Adrenal gland (tissue), 12 donors: ENCODE measurements around the gene KIRREL3. TPM values are rescaled to one million over a fixed set of nuclear protein-coding genes. Genes with fewer than 3 reads are reported as not detected.
A peak's percentile ranks its signal among the peaks of the same experiment; 100 is the strongest.

Experiments used
- DNase-seq, 7 donors: peaks; one replicate each; pipeline ENCODE4 v3.0.0-alpha.2; 2019 to 2020
- H3K27ac ChIP-seq, 5 donors: fragments of 200-600 bp; sonication (generic) in 4 of 5; 1 replicate in 3 of 5; 2 replicates in 2 of 5; pipeline versions ENCODE4 v1.5.1 to v1.8.0; 2016 to 2020; ENCODE audit warnings: mild to moderate bottlenecking in 1 of 5
- H3K27me3 ChIP-seq: fragments of 200-600 bp; 2 replicates; pipeline ENCODE4 v1.8.0; 2021
- H3K36me3 ChIP-seq, 2 donors: fragments of 200-600 bp; replicated peaks in 1 of 2; 1 replicate in 1 of 2; 2 replicates in 1 of 2; pipeline versions ENCODE4 v1.5.1 to v1.8.0; 2018 to 2022
- H3K4me1 ChIP-seq, 2 donors: fragments of 200-600 bp; replicated peaks in 1 of 2; 1 replicate in 1 of 2; 2 replicates in 1 of 2; pipeline versions ENCODE4 v1.5.1 to v1.8.0; 2018 to 2021
- H3K4me3 ChIP-seq, 4 donors: fragments of 200-600 bp; sonication (generic) in 3 of 4; one replicate each; pipeline ENCODE4 v1.5.1; 2016 to 2018
- H3K9me3 ChIP-seq, 3 donors: fragments of 200-600 bp; sonication (generic) in 1 of 3; replicated peaks in 1 of 3; 1 replicate in 2 of 3; 2 replicates in 1 of 3; pipeline versions ENCODE4 v1.5.1 to v1.8.0; 2016 to 2021
- CTCF ChIP-seq, 6 experiments: fragments of 450-650 bp in 4 of 6; fragments of 200-600 bp in 2 of 6; sonication (generic) in 1 of 6; IDR thresholded peaks; 1 replicate in 5 of 6; 2 replicates in 1 of 6; pipeline versions ENCODE4 v1.5.1 to v1.8.0; 2016 to 2021; ENCODE audit warnings: antibody characterized with exemption in 6 of 6, mild to moderate bottlenecking in 2 of 6, moderate library complexity in 1 of 6
- POLR2A ChIP-seq, 2 donors: fragments of 450-650 bp; IDR thresholded peaks; one replicate each; pipeline ENCODE4 v1.6.1; 2017; ENCODE audit warnings: antibody characterized with exemption in 2 of 2, mild to moderate bottlenecking in 2 of 2, moderate library complexity in 1 of 2
- WGBS, 4 donors: extraction: QIAGEN DNeasy Blood & Tissue Kit in 2 of 4; methylation state at CpG; one replicate each; pipeline versions ENCODE4 v1.1.5 to v1.1.7; 2013 to 2017; 5-methylcytosine and 5-hydroxymethylcytosine counted together
- intact Hi-C, 2 donors: fragments of 100-400 bp; cut with DNase I; formaldehyde crosslinking; loops; one replicate each; pipeline versions ENCODE4 v1.14.1 to v1.15.0; 2022 to 2023
- polyA plus RNA-seq, 3 donors: library from polyadenylated mRNA; stranded (reverse); fragments of 200-250 nt in 2 of 3; fragments of 350-450 nt in 1 of 3; fragmentation: Illumina TruSeq in 1 of 3; extraction: RNeasy Lipid Tissue Mini Kit (QIAGEN cat#74804) in 1 of 3; gene quantifications; one replicate each; pipeline ENCODE4 v1.2.3, GENCODE V29; 2013 to 2014
- total RNA-seq, 9 donors: library from RNA; depleted of rRNA in 4 of 9; stranded (reverse); fragments of >200 nt in 4 of 9; fragments of 120-200 nt in 1 of 9; fragmentation: NEBNext Ultra II Directional in 1 of 9; extraction: Animal tissue kit (Norgen Biotek cat#: 25700) in 1 of 9; gene quantifications; one replicate each; pipeline versions ENCODE4 v1.1.0 to v1.2.4, GENCODE V29; 2013 to 2023
- donor health status: healthy with polysubstance abuse.
- donor health status: Bipolar disorder and iron deficiency.
- donor health status: DM: yes; HTN: yes; CAD: no.
- donor health status: DM: no; HTN: no; CAD: no.
- donor health status: DM: no; HTN: no; CAD: no.
- donor health status: DM: yes; HTN: yes; CAD: no.

The KIRREL3 gene
- total and polyA plus RNA-seq, 12 donors = 0.07 to 4.1 (median 0.64) TPM; not detected in 1

GRCh38 chr11:126406368-126406767, 594.2 kb downstream of the KIRREL3 start:
- no peak for DNase-seq
- no peaks in the 10 kb centered on the region for H3K27me3 ChIP-seq
- intact Hi-C loops = no loop called here
- H3K9me3 ChIP-seq = no peaks in the 10 kb centered on the region
- TF ChIP-seq POLR2A (IDR thresholded peaks at IDR 0.05) (no peak), CTCF (IDR thresholded peaks at IDR 0.05) (no peak)
- peak overlapping the region in 2 of 5 donors; percentile 30 to 58 for H3K27ac ChIP-seq
- H3K4me1 ChIP-seq = peaks cover 4 to 28% of the 10 kb centered on the region in 2 donors
- 83 to 88% (median 85%) methylated on average over 4 to 8 of the region's 8 CpGs for WGBS, 4 donors
- H3K36me3 ChIP-seq = peaks cover 0 to 40% of the 10 kb centered on the region in 2 donors
- no peak overlapping the region for H3K4me3 ChIP-seq

- no peaks in the 10 kb centered on the region for H3K27me3 ChIP-seq
- DNase-seq = no peak
- H3K36me3 ChIP-seq = peaks cover 0 to 39% of the 10 kb centered on the region in 2 donors
- intact Hi-C loops = no loop called here
- H3K9me3 ChIP-seq = no peaks in the 10 kb centered on the region
- H3K4me3 ChIP-seq = no peak overlapping the region
- H3K4me1 ChIP-seq = peaks cover 9 to 32% of the 10 kb centered on the region in 2 donors
- no peak for TF ChIP-seq POLR2A (IDR thresholded peaks at IDR 0.05)
- no peak for TF ChIP-seq CTCF (IDR thresholded peaks at IDR 0.05)
- WGBS, 4 donors = 88 to 100% (median 94%) methylated on average over 1 to 7 of the region's 7 CpGs
- H3K27ac ChIP-seq = peak overlapping the region in 2 of 5 donors; percentile 21 to 58
These were observed 594.7 kb downstream of the KIRREL3 start for GRCh38 chr11:126405906-126406305.

GRCh38 chr11:126405374-126405773, 595.2 kb downstream of the KIRREL3 start:
- Histone ChIP-seq H3K27me3 (no peaks in the 10 kb centered on the region), H3K9me3 (no peaks in the 10 kb centered on the region), H3K36me3 (peaks cover 0 to 38% of the 10 kb centered on the region in 2 donors), H3K4me3 (no peak overlapping the region), H3K4me1 (peaks cover 9 to 35% of the 10 kb centered on the region in 2 donors), H3K27ac (peak overlapping the region in 2 of 5 donors; percentile 21 to 58)
- no peak for DNase-seq
- TF ChIP-seq POLR2A (IDR thresholded peaks at IDR 0.05) = no peak
- TF ChIP-seq CTCF (IDR thresholded peaks at IDR 0.05) = no peak
- WGBS, 4 donors = 95 to 100% (median 99%) methylated on average over 3 of the region's 3 CpGs
- intact Hi-C loops = no loop called here

GRCh38 chr11:126404367-126404766, 596.2 kb downstream of the KIRREL3 start:
- intact Hi-C loops = no loop called here

More at GRCh38 chr11:126404367-126404766, 596.2 kb downstream of the KIRREL3 start:
- WGBS, 4 donors = 80 to 84% (median 81%) methylated on average over 5 of the region's 5 CpGs
- no peak overlapping the region for H3K4me3 ChIP-seq
- H3K27me3 ChIP-seq = no peaks in the 10 kb centered on the region
- H3K4me1 ChIP-seq = peaks cover 9 to 39% of the 10 kb centered on the region in 2 donors
- DNase-seq = no peak
- H3K36me3 ChIP-seq = peaks cover 0 to 28% of the 10 kb centered on the region in 2 donors
- H3K9me3 ChIP-seq = no peaks in the 10 kb centered on the region
- H3K27ac ChIP-seq = peak overlapping the region in 2 of 5 donors; percentile 30 to 58
- TF ChIP-seq CTCF (IDR thresholded peaks at IDR 0.05) (no peak), POLR2A (IDR thresholded peaks at IDR 0.05) (no peak)
